ENCODE results near the gene LRRC4B.

The LRRC4B gene

DNA sequence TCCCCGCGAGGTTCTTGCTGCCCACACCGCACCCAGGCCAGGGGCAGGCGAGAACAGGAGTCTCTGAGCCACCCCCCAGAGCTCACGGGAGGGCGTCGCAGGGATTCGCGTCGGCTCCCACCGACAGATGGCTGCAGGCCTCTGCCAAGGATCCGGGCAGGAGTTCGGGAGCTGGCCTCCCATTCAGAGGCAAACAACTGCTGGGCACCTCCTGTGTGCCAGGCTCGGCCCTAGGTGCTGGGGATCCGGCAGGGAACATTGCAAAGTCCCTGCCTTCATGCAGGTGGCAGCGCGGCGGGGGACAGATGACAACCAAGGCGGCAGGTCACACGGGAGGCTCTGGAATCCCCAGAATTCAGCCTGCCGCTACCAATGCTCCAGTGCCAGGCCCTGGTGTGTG lies 25.3 kb downstream of the LRRC4B start:
- Mint-ChIP-seq H3K4me1 (peaks cover 16% of the 10 kb centered on the region), H3K27me3 (ENCODE audit: low read depth, poor library complexity) (peaks cover 19% of the 10 kb centered on the region), H3K9me3 (no peaks in the 10 kb centered on the region), H3K27ac (no peak overlapping the region), H3K36me3 (ENCODE audit: low read depth) (no peaks in the 10 kb centered on the region), H3K4me3 (no peak overlapping the region)
- no peak for TF ChIP-seq CTCF (IDR thresholded peaks at IDR 0.05)
- no peak for DNase-seq

DNA sequence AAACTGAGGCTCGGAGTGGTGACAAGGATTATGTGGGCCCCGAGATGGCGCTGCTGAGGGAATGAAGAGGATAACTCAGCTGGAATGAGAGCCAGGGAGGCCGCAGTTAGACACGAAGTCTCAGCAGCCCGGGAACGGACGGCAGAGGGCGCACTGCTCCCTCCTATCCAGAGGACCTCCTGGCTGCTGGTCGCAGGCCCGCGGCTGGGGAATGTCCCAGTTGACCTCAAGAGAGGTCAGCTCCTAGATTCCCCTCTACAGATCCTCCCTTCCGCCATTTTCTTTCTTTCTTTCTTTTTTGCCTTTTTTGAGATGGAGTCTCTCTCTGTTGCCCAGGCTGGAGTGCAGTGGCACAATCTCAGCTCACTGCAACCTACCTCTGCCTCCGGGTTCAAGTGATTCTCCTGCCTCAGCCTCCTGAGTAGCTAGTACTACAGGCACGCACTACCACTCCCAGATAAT lies 30.4 kb downstream of the LRRC4B start:
- peaks cover 22% of the 10 kb centered on the region for H3K27me3 Mint-ChIP-seq (ENCODE audit: low read depth, poor library complexity)
- TF ChIP-seq CTCF (IDR thresholded peaks at IDR 0.05) = peak; percentile 88
- H3K36me3 Mint-ChIP-seq (ENCODE audit: low read depth) = peaks cover 12% of the 10 kb centered on the region
- H3K9me3 Mint-ChIP-seq = peaks cover 13% of the 10 kb centered on the region
- peaks cover 24% of the 10 kb centered on the region for H3K4me1 Mint-ChIP-seq
- peak; percentile 94 for DNase-seq
- H3K4me3 Mint-ChIP-seq = no peak overlapping the region
- H3K27ac Mint-ChIP-seq = no peak overlapping the region

- Mint-ChIP-seq H3K36me3 (ENCODE audit: low read depth) (peaks cover 17% of the 10 kb centered on the region), H3K4me3 (no peak overlapping the region), H3K27ac (no peak overlapping the region), H3K9me3 (peaks cover 18% of the 10 kb centered on the region), H3K27me3 (ENCODE audit: low read depth, poor library complexity) (peaks cover 23% of the 10 kb centered on the region), H3K4me1 (peaks cover 24% of the 10 kb centered on the region)
- no peak for DNase-seq
- TF ChIP-seq CTCF (IDR thresholded peaks at IDR 0.05) = no peak
Observed at GRCh38 chr19:50537306-50537685, 30.9 kb downstream of the LRRC4B start.

DNA sequence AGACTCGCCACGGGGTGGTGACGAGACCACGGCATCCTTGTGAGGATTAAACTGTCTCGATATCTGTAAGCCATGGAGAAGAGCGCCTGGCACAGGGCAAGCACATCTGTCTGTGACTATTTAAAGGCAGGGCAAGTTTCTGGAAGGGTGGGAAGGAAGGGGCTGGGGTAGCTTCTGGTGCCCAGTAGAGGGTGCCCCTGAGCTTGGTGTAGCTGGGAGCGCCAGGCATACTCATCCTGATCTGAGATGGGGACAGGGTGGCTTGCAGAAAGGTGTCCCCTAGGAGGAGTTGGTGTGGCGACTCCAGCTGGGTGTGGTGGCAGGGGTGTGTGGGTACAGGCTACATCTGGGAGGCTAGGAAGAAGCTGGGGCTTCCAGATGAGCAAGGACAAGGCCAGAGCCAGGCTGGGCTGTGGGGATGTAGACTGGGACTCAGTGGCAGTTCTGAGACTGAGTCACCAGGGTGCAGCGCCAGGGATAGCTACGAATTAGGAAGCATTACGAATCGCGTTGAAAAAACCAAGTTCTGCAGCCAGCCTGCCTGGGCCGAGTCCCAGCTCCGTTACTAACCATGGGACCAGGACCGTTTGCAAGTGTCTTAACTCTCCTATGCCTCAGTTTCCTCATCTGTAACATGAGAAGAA lies 31.5 kb downstream of the LRRC4B start:
- peaks cover 21% of the 10 kb centered on the region for H3K4me1 Mint-ChIP-seq

GRCh38 chr19:50535672-50536187 lies 32.5 kb downstream of the LRRC4B start:
- Mint-ChIP-seq H3K9me3 (peaks cover 20% of the 10 kb centered on the region), H3K4me1 (peaks cover 18% of the 10 kb centered on the region), H3K36me3 (ENCODE audit: low read depth) (peaks cover 19% of the 10 kb centered on the region), H3K4me3 (no peak overlapping the region), H3K27ac (no peak overlapping the region), H3K27me3 (ENCODE audit: low read depth, poor library complexity) (peaks cover 25% of the 10 kb centered on the region)
- TF ChIP-seq CTCF (IDR thresholded peaks at IDR 0.05) = no peak
- DNase-seq = no peak

More for the DNA sequence above, 31.5 kb downstream of the LRRC4B start:
- no peak for TF ChIP-seq CTCF (IDR thresholded peaks at IDR 0.05)
- Mint-ChIP-seq H3K27me3 (ENCODE audit: low read depth, poor library complexity) (peaks cover 24% of the 10 kb centered on the region), H3K27ac (no peak overlapping the region), H3K36me3 (ENCODE audit: low read depth) (peaks cover 19% of the 10 kb centered on the region), H3K9me3 (peaks cover 20% of the 10 kb centered on the region), H3K4me3 (no peak overlapping the region)
- no peak for DNase-seq

- Mint-ChIP-seq H3K9me3 (peaks cover 20% of the 10 kb centered on the region), H3K4me3 (no peak overlapping the region)
- no peak for TF ChIP-seq CTCF (IDR thresholded peaks at IDR 0.05)
Observed at GRCh38 chr19:50534478-50534877, 33.8 kb downstream of the LRRC4B start.

More at GRCh38 chr19:50534478-50534877, 33.8 kb downstream of the LRRC4B start:
- no peak for DNase-seq
- H3K36me3 Mint-ChIP-seq (ENCODE audit: low read depth) = peaks cover 19% of the 10 kb centered on the region
- peaks cover 22% of the 10 kb centered on the region for H3K4me1 Mint-ChIP-seq
- H3K27ac Mint-ChIP-seq = no peak overlapping the region
- peaks cover 29% of the 10 kb centered on the region for H3K27me3 Mint-ChIP-seq (ENCODE audit: low read depth, poor library complexity)

All from nephron progenitor cell (in vitro differentiated cells).